Urothelium cell line (cell line): ENCODE measurements around the gene GABBR2.

Experiments
- DNase-seq: peaks from one replicate; pipeline ENCODE4 v3.0.0; 2011; ENCODE audit warnings: low spot score, mixed read lengths
- FAIRE-seq: peaks from 2 replicates; lab custom pipeline; 2011; peaks lifted over from hg19 to GRCh38; lab: Jason Lieb, UNC

Gene GABBR2

GRCh38 chr9:98721643-98722042 is 12.9 kb upstream of the GABBR2 start:
- DNase-seq = no peak
- no peak for FAIRE-seq

GRCh38 chr9:98720402-98720801 is 11.7 kb upstream of the GABBR2 start:
- FAIRE-seq (no peak), DNase-seq (no peak)

- no peak for FAIRE-seq
- DNase-seq = no peak
Measured at GRCh38 chr9:98719055-98719454, 10.3 kb upstream of the GABBR2 start.

- no peak for FAIRE-seq
- no peak for DNase-seq
Measured at GRCh38 chr9:98714833-98715232, 6.1 kb upstream of the GABBR2 start.

- no peak for FAIRE-seq
Measured at GRCh38 chr9:98712987-98713386, 4.3 kb upstream of the GABBR2 start.

GRCh38 chr9:98709968-98710965 is 1.5 kb upstream of the GABBR2 start:
- peak; percentile 5 for FAIRE-seq
- peak; percentile 46 for DNase-seq

More at GRCh38 chr9:98712987-98713386, 4.3 kb upstream of the GABBR2 start:
- no peak for DNase-seq

GRCh38 chr9:98708103-98708932 is 417 bp downstream of the GABBR2 start:
- no peak for FAIRE-seq
- peak; percentile 13 for DNase-seq

- FAIRE-seq = no peak
- peak; percentile 78 for DNase-seq
Measured at GRCh38 chr9:98707166-98708102, 1.3 kb downstream of the GABBR2 start.

- DNase-seq (peak; percentile 24), FAIRE-seq (no peak)
Measured at GRCh38 chr9:98706651-98707165, 2.0 kb downstream of the GABBR2 start.

GRCh38 chr9:98702835-98703380 is 5.8 kb downstream of the GABBR2 start:
- FAIRE-seq (no peak), DNase-seq (no peak)

- no peak for FAIRE-seq
- DNase-seq = no peak
Measured at GRCh38 chr9:98702340-98702739, 6.4 kb downstream of the GABBR2 start.

GRCh38 chr9:98701576-98701975 is 7.2 kb downstream of the GABBR2 start:
- DNase-seq = no peak
- FAIRE-seq = no peak

GRCh38 chr9:98700801-98701200 is 7.9 kb downstream of the GABBR2 start:
- DNase-seq (no peak), FAIRE-seq (no peak)

GRCh38 chr9:98698856-98699255 is 9.9 kb downstream of the GABBR2 start:
- FAIRE-seq (no peak), DNase-seq (no peak)

- no peak for FAIRE-seq
Measured at GRCh38 chr9:98694943-98695342, 13.8 kb downstream of the GABBR2 start.

GRCh38 chr9:98692392-98692791 is 16.3 kb downstream of the GABBR2 start:
- DNase-seq = no peak
- no peak for FAIRE-seq

More at GRCh38 chr9:98694943-98695342, 13.8 kb downstream of the GABBR2 start:
- no peak for DNase-seq

- no peak for FAIRE-seq
Measured at GRCh38 chr9:98691890-98692289, 16.8 kb downstream of the GABBR2 start.

GRCh38 chr9:98690686-98691085 is 18.0 kb downstream of the GABBR2 start:
- FAIRE-seq (no peak), DNase-seq (no peak)

More at GRCh38 chr9:98691890-98692289, 16.8 kb downstream of the GABBR2 start:
- DNase-seq = no peak

- FAIRE-seq = no peak
- no peak for DNase-seq
Measured at GRCh38 chr9:98688710-98689495, 19.8 kb downstream of the GABBR2 start.
